ENCODE data around the gene SSX1. TPM values are rescaled to one million over a fixed set of nuclear protein-coding genes. Genes with fewer than 3 reads are reported as not detected.
"Not testable (repeated sequence)": the region's sequence is repeated elsewhere in the genome, so short reads cannot be mapped to it uniquely, and the experiment has no call there.

Gene SSX1
- total RNA-seq, 2 experiments from 2014 or later: not detected

- H3K9me3 Mint-ChIP-seq: no peaks in the 10 kb centered on the region
- H3K27ac Mint-ChIP-seq: no peak overlapping the region
- H3K4me1 ChIP-seq (ENCODE audit: insufficient read depth, low read length): no peaks in the 10 kb centered on the region
- ATAC-seq (ENCODE audit: poor library complexity) (no peak), DNase-seq (no peak)
- H3K36me3 Mint-ChIP-seq (ENCODE audit: low read depth): no peaks in the 10 kb centered on the region
- no peak overlapping the region for H3K4me3 ChIP-seq (ENCODE audit: low read length)
- H3K27me3 Mint-ChIP-seq: peaks cover 4% of the 10 kb centered on the region
- H3K27me3 ChIP-seq (ENCODE audit: control insufficient read depth in 1 of 2, insufficient read depth in 2 of 2, low read length in 2 of 2): no peaks in the 10 kb centered on the region
- ChIA-PET CTCF (no interaction called here), POLR2A (no interaction called here)
- H3K9me3 ChIP-seq (ENCODE audit: control insufficient read depth in 1 of 2, insufficient read depth in 1 of 2, low read length in 2 of 2): no peaks in the 10 kb centered on the region
- intact Hi-C loops (cut with DNase I, micrococcal nuclease): no loop called here
- no peaks in the 10 kb centered on the region for H3K4me1 Mint-ChIP-seq (ENCODE audit: low read depth)
- TF ChIP-seq CTCF (IDR thresholded peaks at IDR 0.05): no peak
- no peak overlapping the region for H3K27ac ChIP-seq (ENCODE audit: low read depth in 1 of 2, low read length in 2 of 2)
- H3K4me3 Mint-ChIP-seq: no peak overlapping the region
- H3K36me3 ChIP-seq (ENCODE audit: insufficient read depth, low read length): no peaks in the 10 kb centered on the region
These were observed 23.8 kb downstream of the SSX1 start for GRCh38 chrX:48278958-48279357.

GRCh38 chrX:48280729-48281128, 25.5 kb downstream of the SSX1 start:
- H3K36me3 Mint-ChIP-seq (ENCODE audit: low read depth); H3K27ac Mint-ChIP-seq; H3K9me3 Mint-ChIP-seq; H3K27me3 Mint-ChIP-seq; H3K27me3 ChIP-seq (ENCODE audit: control insufficient read depth in 1 of 2, insufficient read depth in 2 of 2, low read length in 2 of 2); ATAC-seq (ENCODE audit: poor library complexity); H3K4me1 Mint-ChIP-seq (ENCODE audit: low read depth); CTCF ChIA-PET; POLR2A ChIA-PET; H3K27ac ChIP-seq (ENCODE audit: low read depth in 1 of 2, low read length in 2 of 2); H3K9me3 ChIP-seq (ENCODE audit: control insufficient read depth in 1 of 2, insufficient read depth in 1 of 2, low read length in 2 of 2); DNase-seq; intact Hi-C loops (cut with DNase I, micrococcal nuclease); H3K36me3 ChIP-seq (ENCODE audit: insufficient read depth, low read length); H3K4me3 ChIP-seq (ENCODE audit: low read length); H3K4me1 ChIP-seq (ENCODE audit: insufficient read depth, low read length); H3K4me3 Mint-ChIP-seq: not testable (repeated sequence)

- Mint-ChIP-seq H3K27me3 (no peaks in the 10 kb centered on the region), H3K4me1 (ENCODE audit: low read depth) (no peaks in the 10 kb centered on the region), H3K36me3 (ENCODE audit: low read depth) (no peaks in the 10 kb centered on the region), H3K9me3 (no peaks in the 10 kb centered on the region), H3K4me3 (no peak overlapping the region), H3K27ac (no peak overlapping the region)
- Histone ChIP-seq H3K9me3 (ENCODE audit: control insufficient read depth in 1 of 2, insufficient read depth in 1 of 2, low read length in 2 of 2) (no peaks in the 10 kb centered on the region), H3K4me3 (ENCODE audit: low read length) (no peak overlapping the region), H3K27ac (ENCODE audit: low read depth in 1 of 2, low read length in 2 of 2) (no peak overlapping the region), H3K4me1 (ENCODE audit: insufficient read depth, low read length) (no peaks in the 10 kb centered on the region), H3K36me3 (ENCODE audit: insufficient read depth, low read length) (no peaks in the 10 kb centered on the region), H3K27me3 (ENCODE audit: control insufficient read depth in 1 of 2, insufficient read depth in 2 of 2, low read length in 2 of 2) (no peaks in the 10 kb centered on the region)
- no peak for DNase-seq
- POLR2A ChIA-PET: no interaction called here
- ATAC-seq (ENCODE audit: poor library complexity): no peak
- intact Hi-C loops (cut with DNase I, micrococcal nuclease): no loop called here
- CTCF ChIA-PET: no interaction called here
- no peak for TF ChIP-seq CTCF (IDR thresholded peaks at IDR 0.05)
These were observed 51.0 kb downstream of the SSX1 start for GRCh38 chrX:48306175-48306574.

GRCh38 chrX:48313996-48314395, 58.8 kb downstream of the SSX1 start:
- H3K9me3 ChIP-seq (ENCODE audit: control insufficient read depth in 1 of 2, insufficient read depth in 1 of 2, low read length in 2 of 2); H3K36me3 Mint-ChIP-seq (ENCODE audit: low read depth); H3K36me3 ChIP-seq (ENCODE audit: insufficient read depth, low read length); H3K27ac ChIP-seq (ENCODE audit: low read depth in 1 of 2, low read length in 2 of 2); ATAC-seq (ENCODE audit: poor library complexity); H3K27me3 ChIP-seq (ENCODE audit: control insufficient read depth in 1 of 2, insufficient read depth in 2 of 2, low read length in 2 of 2); intact Hi-C loops (cut with DNase I, micrococcal nuclease); CTCF ChIA-PET; H3K4me1 ChIP-seq (ENCODE audit: insufficient read depth, low read length); DNase-seq; H3K27me3 Mint-ChIP-seq; H3K27ac Mint-ChIP-seq; H3K4me3 Mint-ChIP-seq; H3K4me3 ChIP-seq (ENCODE audit: low read length); POLR2A ChIA-PET; H3K9me3 Mint-ChIP-seq; H3K4me1 Mint-ChIP-seq (ENCODE audit: low read depth): not testable (repeated sequence)

Other genes starting within 250 kb of the SSX1 start
- gene SPACA5, start 248.4 kb upstream of the SSX1 start, total RNA-seq: not detected
- 1 to 10 TPM; 1.2 to 1.9 TPM for gene ZNF630, start 183.8 kb upstream of the SSX1 start, total RNA-seq
- gene SPACA5B, start 124.8 kb upstream of the SSX1 start, total RNA-seq: not detected
- gene SSX5, start 58.6 kb upstream of the SSX1 start, total RNA-seq: not detected
- gene SSX3, start 101.3 kb downstream of the SSX1 start, total RNA-seq: not detected
- not detected for gene SSX4, start 128.1 kb downstream of the SSX1 start, total RNA-seq
- not detected for gene SSX4B, start 156.6 kb downstream of the SSX1 start, total RNA-seq
- 1 to 10 TPM; 7.0 to 8.3 TPM for gene SLC38A5, start 214.9 kb downstream of the SSX1 start, total RNA-seq
- gene FTSJ1, start 220.8 kb downstream of the SSX1 start, total RNA-seq: 10 to 100 TPM; 60.0 to 61.0 TPM